ENCODE data around the gene ADCY2.

- TF ChIP-seq EZH2 (IDR thresholded peaks at IDR 0.05; ENCODE audit: borderline replicate concordance, low read depth, low read length, poor library complexity, severe bottlenecking) (no peak), CTCF (conservative IDR thresholded peaks at IDR 0.05; ENCODE audit: low read depth, low read length) (no peak)
Measured at GRCh38 chr5:7395947-7396712, at the start of gene ADCY2.
